ENCODE data around the gene SERINC5. TPM values are rescaled to one million over a fixed set of nuclear protein-coding genes. Genes with fewer than 3 reads are reported as not detected.
A peak's percentile ranks its signal among the peaks of the same experiment; 100 is the strongest.

Gene SERINC5
- total RNA-seq, 1 donor from 2014 or later = 12.9 TPM

- Histone ChIP-seq H3K27me3 (ENCODE audit: control insufficient read depth, insufficient read depth, low read length) (no peaks in the 10 kb centered on the region), H3K36me3 (ENCODE audit: control insufficient read depth, insufficient read depth, low read length) (no peaks in the 10 kb centered on the region), H3K4me3 (ENCODE audit: low read depth, low read length) (no peak overlapping the region)
- no peak for DNase-seq (ENCODE audit: low read depth)
- no peak for TF ChIP-seq CTCF (IDR thresholded peaks at IDR 0.05; ENCODE audit: insufficient read depth, low read length, poor library complexity, severe bottlenecking)
Measured at GRCh38 chr5:80105698-80106439, 150.0 kb downstream of the SERINC5 start.

DNA sequence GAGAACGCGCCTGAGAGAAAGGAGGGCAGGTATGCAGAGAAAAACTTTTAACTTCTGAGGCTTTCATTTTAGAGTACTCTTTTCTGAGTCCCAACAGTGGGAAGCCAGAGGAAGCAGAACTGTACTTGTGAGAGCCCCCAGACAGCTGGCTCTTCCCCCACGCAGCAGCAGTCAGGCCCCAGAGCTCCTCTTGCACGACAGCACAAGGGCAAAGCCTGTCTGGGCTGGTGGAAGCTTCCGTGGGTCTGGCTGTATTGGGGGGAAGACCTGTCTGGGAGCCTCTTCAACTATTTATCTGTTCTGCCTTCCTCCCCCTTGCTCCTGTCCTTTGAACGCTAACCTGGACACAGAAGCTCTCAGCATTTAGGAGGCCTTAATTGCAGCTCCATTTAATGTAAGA is 152.5 kb downstream of the SERINC5 start:
- no peaks in the 10 kb centered on the region for H3K27me3 ChIP-seq (ENCODE audit: control insufficient read depth, insufficient read depth, low read length)
- H3K36me3 ChIP-seq (ENCODE audit: control insufficient read depth, insufficient read depth, low read length) = no peaks in the 10 kb centered on the region
- H3K4me3 ChIP-seq (ENCODE audit: low read depth, low read length) = no peak overlapping the region
- no peak for TF ChIP-seq CTCF (IDR thresholded peaks at IDR 0.05; ENCODE audit: insufficient read depth, low read length, poor library complexity, severe bottlenecking)
- DNase-seq (ENCODE audit: low read depth) = no peak

- Histone ChIP-seq H3K27me3 (ENCODE audit: control insufficient read depth, insufficient read depth, low read length) (no peaks in the 10 kb centered on the region), H3K36me3 (ENCODE audit: control insufficient read depth, insufficient read depth, low read length) (no peaks in the 10 kb centered on the region), H3K4me3 (ENCODE audit: low read depth, low read length) (no peak overlapping the region)
- TF ChIP-seq CTCF (IDR thresholded peaks at IDR 0.05; ENCODE audit: insufficient read depth, low read length, poor library complexity, severe bottlenecking) = no peak
- no peak for DNase-seq (ENCODE audit: low read depth)
Measured at GRCh38 chr5:80101993-80102392, 153.9 kb downstream of the SERINC5 start.

DNA sequence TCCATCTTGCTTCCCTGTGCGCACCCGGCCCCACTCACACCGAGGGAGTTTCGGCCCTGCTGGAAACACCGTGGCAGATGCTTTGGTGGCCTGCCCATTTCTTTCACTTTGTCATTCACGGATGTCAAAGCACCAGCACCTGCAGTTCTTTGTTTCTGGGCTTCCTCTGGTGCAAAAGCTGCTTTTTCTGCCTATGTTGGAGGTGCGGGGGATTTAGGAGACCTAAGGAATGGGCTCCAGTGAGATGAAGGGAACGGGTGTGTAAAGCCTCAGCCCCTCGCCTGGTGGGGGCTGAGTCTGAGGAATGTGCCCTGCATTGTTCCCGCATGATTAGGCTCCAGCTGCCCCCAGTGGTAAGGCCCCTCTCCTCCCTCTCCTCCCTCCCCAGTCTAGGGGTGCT is 158.4 kb downstream of the SERINC5 start:
- Histone ChIP-seq H3K4me3 (ENCODE audit: low read depth, low read length) (no peak overlapping the region), H3K27me3 (ENCODE audit: control insufficient read depth, insufficient read depth, low read length) (no peaks in the 10 kb centered on the region), H3K36me3 (ENCODE audit: control insufficient read depth, insufficient read depth, low read length) (no peaks in the 10 kb centered on the region)
- no peak for TF ChIP-seq CTCF (IDR thresholded peaks at IDR 0.05; ENCODE audit: insufficient read depth, low read length, poor library complexity, severe bottlenecking)
- no peak for DNase-seq (ENCODE audit: low read depth)

DNA sequence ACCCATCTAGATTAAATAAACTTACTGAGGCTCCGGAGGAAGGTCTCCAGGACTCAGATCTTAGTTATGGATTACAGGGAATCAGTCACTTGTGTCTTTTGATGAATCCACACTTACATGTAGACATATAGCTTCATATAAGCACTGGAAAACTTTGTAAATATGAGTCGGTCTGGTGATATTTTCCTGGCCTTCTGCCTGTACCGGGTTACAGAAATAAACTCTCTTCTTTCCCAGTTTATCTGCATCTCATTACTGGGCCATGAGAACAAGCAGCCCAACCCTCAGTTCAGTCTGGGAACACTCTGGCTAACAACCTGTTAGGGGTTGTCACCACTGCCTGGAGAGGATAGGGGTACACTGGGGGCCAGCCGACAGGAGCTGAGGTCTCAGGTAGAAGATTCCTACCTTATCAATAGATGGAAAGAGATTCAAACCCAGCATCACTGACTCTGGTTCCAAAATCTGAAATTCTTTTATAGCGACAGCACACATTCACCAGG is 161.6 kb downstream of the SERINC5 start:
- no peak for TF ChIP-seq CTCF (IDR thresholded peaks at IDR 0.05; ENCODE audit: insufficient read depth, low read length, poor library complexity, severe bottlenecking)
- no peaks in the 10 kb centered on the region for H3K36me3 ChIP-seq (ENCODE audit: control insufficient read depth, insufficient read depth, low read length)
- DNase-seq (ENCODE audit: low read depth) = no peak
- H3K4me3 ChIP-seq (ENCODE audit: low read depth, low read length) = no peak overlapping the region
- no peaks in the 10 kb centered on the region for H3K27me3 ChIP-seq (ENCODE audit: control insufficient read depth, insufficient read depth, low read length)

DNA sequence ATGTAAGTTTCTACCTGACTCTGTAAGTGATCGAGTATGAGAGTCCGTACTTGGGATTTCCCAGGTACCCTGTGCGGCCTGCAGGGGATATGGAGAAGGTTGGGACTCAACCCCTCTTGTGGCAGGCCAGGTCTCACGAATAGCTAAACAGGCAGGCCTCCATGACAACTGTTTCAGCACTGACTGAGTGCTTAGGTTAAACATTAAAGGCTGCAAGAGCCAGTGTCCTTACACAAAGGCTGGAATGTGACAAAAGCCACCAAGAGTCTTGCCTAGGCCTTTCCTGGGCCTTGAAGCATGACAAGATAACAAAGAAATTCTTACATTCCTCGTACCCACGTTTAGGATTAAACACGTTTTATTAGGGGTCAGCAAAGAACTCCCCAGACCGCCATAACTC is 162.1 kb downstream of the SERINC5 start:
- peak; percentile 58 for DNase-seq (ENCODE audit: low read depth)

More for the DNA sequence above, 162.1 kb downstream of the SERINC5 start:
- TF ChIP-seq CTCF (IDR thresholded peaks at IDR 0.05; ENCODE audit: insufficient read depth, low read length, poor library complexity, severe bottlenecking) = peak; percentile 45
- Histone ChIP-seq H3K4me3 (ENCODE audit: low read depth, low read length) (no peak overlapping the region), H3K27me3 (ENCODE audit: control insufficient read depth, insufficient read depth, low read length) (no peaks in the 10 kb centered on the region), H3K36me3 (ENCODE audit: control insufficient read depth, insufficient read depth, low read length) (no peaks in the 10 kb centered on the region)

Data from kidney epithelial cell (primary cell).